Measurements from ENCODE around the gene LSG1. TPM values are rescaled to one million over a fixed set of nuclear protein-coding genes. Genes with fewer than 3 reads are reported as not detected.
A peak's percentile ranks its signal among the peaks of the same experiment; 100 is the strongest.

LSG1 gene
- total RNA-seq, 1 donor from 2014 or later = 40.9 TPM

GRCh38 chr3:194686816-194687637, 15.0 kb upstream of the LSG1 start:
- no peaks in the 10 kb centered on the region for H3K9me3 ChIP-seq
- peak; percentile 54 for DNase-seq
- no peak for TF ChIP-seq CTCF (IDR thresholded peaks at IDR 0.05)
- no peaks in the 10 kb centered on the region for H3K36me3 ChIP-seq
- ATAC-seq = peak; percentile 3 to 6
- peaks cover 73% of the 10 kb centered on the region for H3K4me1 ChIP-seq
- H3K27ac ChIP-seq = peak overlapping the region; percentile 88
- peak overlapping the region; percentile 84 for H3K4me3 ChIP-seq
- H3K27me3 ChIP-seq (ENCODE audit: low read depth) = peaks cover 5% of the 10 kb centered on the region
- intact Hi-C loops (cut with DNase I) = loop anchor here (10.0 kb wide), 2 partner anchors 418 to 578 kb away; no protein-coding TSS in a partner anchor

GRCh38 chr3:194686414-194686815, 14.4 kb upstream of the LSG1 start:
- no peak for ATAC-seq
- peak overlapping the region; percentile 88 for H3K27ac ChIP-seq
- no peaks in the 10 kb centered on the region for H3K9me3 ChIP-seq
- DNase-seq = no peak
- peaks cover 69% of the 10 kb centered on the region for H3K4me1 ChIP-seq
- peaks cover 5% of the 10 kb centered on the region for H3K27me3 ChIP-seq (ENCODE audit: low read depth)
- intact Hi-C loops (cut with DNase I) = loop anchor here (10.0 kb wide), 2 partner anchors 418 to 578 kb away; no protein-coding TSS in a partner anchor
- H3K4me3 ChIP-seq = peak overlapping the region; percentile 84
- no peak for TF ChIP-seq CTCF (IDR thresholded peaks at IDR 0.05)
- no peaks in the 10 kb centered on the region for H3K36me3 ChIP-seq

- H3K27me3 ChIP-seq (ENCODE audit: low read depth) = peaks cover 5% of the 10 kb centered on the region
- intact Hi-C loops (cut with DNase I) = loop anchor here (10.0 kb wide), 2 partner anchors 419 to 579 kb away; no protein-coding TSS in a partner anchor
- ATAC-seq = peak; percentile 81 to 85
- peak; percentile 90 for DNase-seq
- no peaks in the 10 kb centered on the region for H3K9me3 ChIP-seq
- peak; percentile 19 for TF ChIP-seq CTCF (IDR thresholded peaks at IDR 0.05)
- H3K36me3 ChIP-seq = no peaks in the 10 kb centered on the region
- peaks cover 64% of the 10 kb centered on the region for H3K4me1 ChIP-seq
- peak within 1 kb of the TSS; percentile 84 for H3K4me3 ChIP-seq
- H3K27ac ChIP-seq = peak within 1 kb of the TSS; percentile 88
Observed at GRCh38 chr3:194685718-194686413, 13.9 kb upstream of the LSG1 start, which contains the start of gene FAM43A. TSS of gene FAM43A (plus strand) at chr3:194685883. CDS start at chr3:194686827, 944 bp downstream.

GRCh38 chr3:194685065-194685717, 13.2 kb upstream of the LSG1 start:
- peak overlapping the region; percentile 88 for H3K27ac ChIP-seq
- peak overlapping the region; percentile 84 for H3K4me3 ChIP-seq
- intact Hi-C loops (cut with DNase I) = loop anchor here (10.0 kb wide), 2 partner anchors 420 to 580 kb away; no protein-coding TSS in a partner anchor
- H3K9me3 ChIP-seq = no peaks in the 10 kb centered on the region
- no peaks in the 10 kb centered on the region for H3K36me3 ChIP-seq
- ATAC-seq = no peak
- H3K27me3 ChIP-seq (ENCODE audit: low read depth) = peaks cover 5% of the 10 kb centered on the region
- DNase-seq = no peak
- TF ChIP-seq CTCF (IDR thresholded peaks at IDR 0.05) = no peak
- peaks cover 57% of the 10 kb centered on the region for H3K4me1 ChIP-seq

- intact Hi-C loops (cut with DNase I) = loop anchor here (10.0 kb wide), 2 partner anchors 421 to 581 kb away; no protein-coding TSS in a partner anchor
- H3K27ac ChIP-seq = no peak overlapping the region
Observed at GRCh38 chr3:194683380-194683779, 11.4 kb upstream of the LSG1 start.

More at GRCh38 chr3:194683380-194683779, 11.4 kb upstream of the LSG1 start:
- Histone ChIP-seq H3K4me1 (peaks cover 46% of the 10 kb centered on the region), H3K4me3 (no peak overlapping the region), H3K27me3 (ENCODE audit: low read depth) (peaks cover 5% of the 10 kb centered on the region), H3K9me3 (no peaks in the 10 kb centered on the region), H3K36me3 (no peaks in the 10 kb centered on the region)
- DNase-seq = no peak
- TF ChIP-seq CTCF (IDR thresholded peaks at IDR 0.05) = no peak
- no peak for ATAC-seq
